Measurements from ENCODE around the gene GAREM1.

The GAREM1 gene

DNA sequence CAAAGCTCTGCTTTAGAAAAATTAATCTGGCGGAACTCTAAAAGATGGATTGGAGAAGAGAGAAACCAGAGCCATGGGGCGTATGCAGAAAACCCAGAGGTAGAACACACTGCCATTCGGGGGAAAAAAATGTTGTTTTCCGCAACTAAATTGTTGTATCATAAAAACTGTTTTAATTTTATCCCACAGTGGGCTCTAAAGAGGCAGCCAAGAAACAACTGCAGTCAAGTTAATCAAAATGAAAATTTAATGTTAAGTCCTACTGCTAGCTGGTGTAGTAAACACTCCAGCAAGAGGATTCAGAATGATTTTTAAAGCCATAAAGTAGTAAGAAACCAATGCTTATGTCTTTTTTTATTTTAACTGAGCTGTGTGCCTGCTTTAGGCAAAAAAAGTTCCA is 69.1 kb downstream of the GAREM1 start:
- no peak for TF ChIP-seq CTCF (IDR thresholded peaks at IDR 0.05; ENCODE audit: borderline replicate concordance, insufficient read depth, low read depth, low read length)
- no peak overlapping the region for H3K4me3 ChIP-seq (ENCODE audit: low read depth, low read length)

- no peak overlapping the region for H3K4me3 ChIP-seq (ENCODE audit: low read depth, low read length)
- TF ChIP-seq CTCF (IDR thresholded peaks at IDR 0.05; ENCODE audit: borderline replicate concordance, insufficient read depth, low read depth, low read length) = no peak
Observed at GRCh38 chr18:32393407-32393806, 77.3 kb downstream of the GAREM1 start.

- TF ChIP-seq CTCF (IDR thresholded peaks at IDR 0.05; ENCODE audit: borderline replicate concordance, insufficient read depth, low read depth, low read length) = no peak
- H3K4me3 ChIP-seq (ENCODE audit: low read depth, low read length) = no peak overlapping the region
Observed at GRCh38 chr18:32391126-32391525, 79.6 kb downstream of the GAREM1 start.

GRCh38 chr18:32389858-32390257 is 80.8 kb downstream of the GAREM1 start:
- no peak overlapping the region for H3K4me3 ChIP-seq (ENCODE audit: low read depth, low read length)
- no peak for TF ChIP-seq CTCF (IDR thresholded peaks at IDR 0.05; ENCODE audit: borderline replicate concordance, insufficient read depth, low read depth, low read length)

DNA sequence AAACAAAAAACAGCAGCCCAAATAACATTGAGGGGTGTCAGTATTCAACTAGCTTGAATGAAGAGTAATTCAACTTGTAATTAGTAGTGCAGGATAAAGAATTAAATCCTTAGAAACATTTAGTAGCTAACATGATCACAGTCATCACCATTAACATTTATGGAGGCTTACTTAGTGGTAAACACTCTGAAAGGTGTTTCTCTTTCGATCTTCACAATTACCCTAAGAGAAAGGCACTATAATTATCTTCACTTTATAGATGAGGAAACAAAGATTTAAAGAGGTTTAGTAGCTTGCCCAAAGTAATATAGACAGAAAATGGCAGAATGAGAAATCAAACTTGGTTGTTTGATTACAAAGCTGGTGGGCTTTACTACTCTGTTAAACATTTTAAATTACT is 81.5 kb downstream of the GAREM1 start:
- H3K4me3 ChIP-seq (ENCODE audit: low read depth, low read length) = no peak overlapping the region
- no peak for TF ChIP-seq CTCF (IDR thresholded peaks at IDR 0.05; ENCODE audit: borderline replicate concordance, insufficient read depth, low read depth, low read length)

- H3K4me3 ChIP-seq (ENCODE audit: low read depth, low read length) = no peak overlapping the region
- no peak for TF ChIP-seq CTCF (IDR thresholded peaks at IDR 0.05; ENCODE audit: borderline replicate concordance, insufficient read depth, low read depth, low read length)
Observed at GRCh38 chr18:32386471-32386870, 84.2 kb downstream of the GAREM1 start.

GRCh38 chr18:32383050-32383819 is 87.4 kb downstream of the GAREM1 start:
- no peak overlapping the region for H3K4me3 ChIP-seq (ENCODE audit: low read depth, low read length)
- no peak for TF ChIP-seq CTCF (IDR thresholded peaks at IDR 0.05; ENCODE audit: borderline replicate concordance, insufficient read depth, low read depth, low read length)
